MG63 (cell line): ENCODE results near the gene PLCL2. TPM values are rescaled to one million over a fixed set of nuclear protein-coding genes. Genes with fewer than 3 reads are reported as not detected.
"Not testable (repeated sequence)": the region's sequence is repeated elsewhere in the genome, so short reads cannot be mapped to it uniquely, and the experiment has no call there.

ENCODE experiments used
- DNase-seq: peaks from one replicate; pipeline ENCODE4 v3.0.0-alpha.2; 2020
- H3K27me3 ChIP-seq: fragments of 250-450 bp; sonication (Bioruptor Pico); 2 replicates; pipeline ENCODE4 v1.5.1; 2020; ENCODE audit warnings: mild to moderate bottlenecking, moderate library complexity
- H3K36me3 ChIP-seq: fragments of 250-450 bp; sonication (Bioruptor Pico); 2 replicates; pipeline ENCODE4 v1.5.1; 2020; ENCODE audit warnings: mild to moderate bottlenecking, moderate library complexity
- H3K4me3 ChIP-seq: fragments of 250-450 bp; sonication (Bioruptor Pico); 2 replicates; pipeline ENCODE4 v1.5.1; 2020; ENCODE audit warnings: mild to moderate bottlenecking, moderate library complexity
- H3K9me3 ChIP-seq: fragments of 250-450 bp; sonication (Bioruptor Pico); 2 replicates; pipeline ENCODE4 v1.5.1; 2020; ENCODE audit warnings: mild to moderate bottlenecking, moderate library complexity
- total RNA-seq: library from RNA; depleted of rRNA; stranded (reverse); fragments of >200 nt; shearing (Covaris generic); gene quantifications from 2 replicates; pipeline ENCODE4 v1.2.3, GENCODE V29; 2014; ENCODE audit warnings: low replicate concordance

Gene PLCL2
- total RNA-seq, 1 experiment from 2014 or later, result 6.2 TPM

DNA sequence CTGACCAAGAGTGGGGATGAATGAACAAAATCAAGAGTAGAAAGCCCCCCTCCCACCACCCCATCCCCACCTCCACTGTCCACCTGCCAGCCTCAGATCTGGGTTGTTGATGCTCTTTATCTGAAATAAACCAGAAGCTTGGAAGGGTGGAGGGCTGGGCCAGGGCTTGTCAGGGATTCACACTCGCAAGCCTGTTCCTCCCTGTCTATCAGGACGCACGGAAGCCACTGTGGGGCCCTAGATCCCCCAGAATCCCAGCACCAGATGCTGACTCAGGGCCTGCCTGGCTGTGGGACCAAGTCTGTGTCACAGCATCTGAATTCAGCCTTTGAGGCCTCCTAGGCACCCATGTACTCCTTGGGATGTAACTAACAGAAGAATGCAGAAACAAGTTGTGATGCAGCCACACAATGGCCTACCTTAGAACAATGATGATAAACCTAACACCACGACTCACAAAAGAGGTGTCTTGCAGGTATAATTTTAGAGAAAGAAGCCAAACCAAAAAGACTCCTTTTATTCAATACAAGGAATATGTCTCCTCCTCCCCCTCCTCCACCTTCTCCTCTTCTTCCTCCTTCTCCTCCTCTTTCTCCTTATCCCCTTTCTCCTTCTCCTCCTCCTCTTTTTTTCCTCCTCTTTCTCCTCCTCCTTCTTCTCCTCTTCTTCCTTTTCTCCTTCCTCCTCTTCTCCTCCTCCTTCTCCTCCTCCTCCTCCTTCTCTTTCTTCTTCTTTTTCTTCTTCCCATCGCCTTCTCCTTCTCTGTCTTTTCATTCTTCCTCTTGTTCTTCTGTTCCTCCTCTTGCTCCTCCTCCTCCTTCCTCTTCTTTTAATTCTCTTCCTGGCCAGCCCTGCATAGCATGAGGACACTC is 234.7 kb downstream of the PLCL2 start:
- DNase-seq, result no peak
- no peaks in the 10 kb centered on the region for H3K9me3 ChIP-seq

GRCh38 chr3:17120115-17120514 is 235.4 kb downstream of the PLCL2 start:
- no peaks in the 10 kb centered on the region for H3K36me3 ChIP-seq
- H3K27me3 ChIP-seq, result no peaks in the 10 kb centered on the region
- no peak overlapping the region for H3K4me3 ChIP-seq
- no peak for DNase-seq
- H3K9me3 ChIP-seq, result no peaks in the 10 kb centered on the region

More for the DNA sequence above, 234.7 kb downstream of the PLCL2 start:
- H3K27me3 ChIP-seq, result no peaks in the 10 kb centered on the region
- no peak overlapping the region for H3K4me3 ChIP-seq
- no peaks in the 10 kb centered on the region for H3K36me3 ChIP-seq

GRCh38 chr3:17121336-17121735 is 236.6 kb downstream of the PLCL2 start:
- no peak for DNase-seq
- Histone ChIP-seq H3K27me3 (no peaks in the 10 kb centered on the region), H3K4me3 (no peak overlapping the region)

DNA sequence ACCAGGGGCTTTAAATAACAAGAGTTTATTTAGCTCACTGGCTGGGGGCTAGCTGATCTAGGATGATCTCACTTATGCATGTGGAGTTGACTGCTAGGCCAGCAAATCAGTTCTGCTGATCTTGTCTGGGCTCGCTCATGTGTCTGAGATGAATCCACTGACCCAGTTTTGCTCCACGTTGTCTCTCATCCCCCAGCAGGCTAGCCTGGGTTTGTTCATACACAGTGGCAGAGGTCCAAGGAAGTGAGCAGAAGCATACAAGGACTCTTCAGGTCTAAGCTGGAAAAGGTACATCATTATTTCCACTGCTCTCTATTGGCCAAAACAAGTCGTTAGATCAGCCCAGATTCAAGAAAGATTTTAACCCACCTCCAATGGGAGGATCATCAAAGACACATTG is 238.0 kb downstream of the PLCL2 start:
- Histone ChIP-seq H3K27me3 (no peaks in the 10 kb centered on the region), H3K36me3 (no peaks in the 10 kb centered on the region), H3K4me3 (no peak overlapping the region), H3K9me3 (no peaks in the 10 kb centered on the region)
- no peak for DNase-seq

More at GRCh38 chr3:17121336-17121735, 236.6 kb downstream of the PLCL2 start:
- Histone ChIP-seq H3K9me3 (no peaks in the 10 kb centered on the region), H3K36me3 (no peaks in the 10 kb centered on the region)

DNA sequence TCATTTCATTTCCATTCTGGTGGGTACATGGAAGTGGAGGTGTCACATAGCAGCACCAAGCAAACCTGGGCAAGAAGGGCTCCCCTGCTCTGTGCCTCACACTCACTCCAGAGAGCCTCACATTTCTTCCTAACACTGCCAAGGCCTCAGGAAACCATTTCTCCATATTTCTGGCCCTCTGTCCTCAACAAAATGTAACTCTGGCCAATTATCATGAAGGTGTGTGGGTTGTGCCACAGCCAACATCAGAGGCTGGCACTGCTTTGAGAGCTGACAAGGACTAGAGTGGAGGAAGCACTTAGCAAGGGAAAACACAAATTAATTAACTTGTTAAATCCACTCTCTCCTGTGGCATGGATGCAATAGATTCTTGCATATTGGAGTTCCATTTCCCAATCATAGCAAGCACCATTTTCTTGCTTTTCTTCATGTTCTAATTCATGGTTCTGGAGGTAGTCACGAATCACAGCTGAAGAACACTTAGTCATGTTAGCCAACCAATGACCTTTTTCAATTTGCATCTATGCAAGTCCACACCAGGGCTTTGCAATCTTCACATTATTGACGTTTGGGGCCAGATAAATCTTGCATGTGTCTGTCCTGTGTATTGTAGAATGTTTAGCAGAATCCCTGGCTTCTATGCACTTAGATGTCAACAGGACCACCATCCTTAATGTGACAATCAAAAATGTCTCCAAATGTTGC is 241.1 kb downstream of the PLCL2 start:
- DNase-seq, result no peak
- H3K9me3 ChIP-seq, result no peaks in the 10 kb centered on the region
- H3K36me3 ChIP-seq, result no peaks in the 10 kb centered on the region
- H3K27me3 ChIP-seq, result no peaks in the 10 kb centered on the region
- no peak overlapping the region for H3K4me3 ChIP-seq

DNA sequence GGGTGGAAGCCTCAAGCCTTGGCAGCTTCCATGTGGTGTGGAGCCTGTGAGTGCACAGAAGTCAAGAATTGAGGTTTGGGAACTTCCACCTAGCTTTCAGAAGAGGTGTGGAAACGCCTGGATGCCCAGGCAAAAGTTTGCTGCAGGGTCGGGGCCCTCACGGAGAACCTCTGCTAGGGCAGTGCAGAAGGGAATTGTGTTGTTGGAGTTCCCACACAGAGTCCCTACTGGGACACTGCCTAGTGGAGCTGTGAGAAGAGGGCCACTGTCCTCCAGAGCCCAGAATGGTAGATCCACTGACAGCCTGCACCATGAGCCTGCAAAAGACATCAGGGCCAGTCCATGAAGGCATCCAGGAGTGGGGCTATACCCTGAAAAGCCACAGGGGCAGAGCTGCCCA is 243.9 kb downstream of the PLCL2 start:
- not testable (repeated sequence) for H3K4me3 ChIP-seq, H3K27me3 ChIP-seq, H3K9me3 ChIP-seq, H3K36me3 ChIP-seq, DNase-seq

- H3K27me3 ChIP-seq, result no peaks in the 10 kb centered on the region
- no peak overlapping the region for H3K4me3 ChIP-seq
- no peaks in the 10 kb centered on the region for H3K36me3 ChIP-seq
- DNase-seq, result no peak
- H3K9me3 ChIP-seq, result no peaks in the 10 kb centered on the region
Measured at GRCh38 chr3:17129556-17129955, 244.8 kb downstream of the PLCL2 start.

GRCh38 chr3:17130956-17131355 is 246.2 kb downstream of the PLCL2 start:
- H3K27me3 ChIP-seq, result no peaks in the 10 kb centered on the region
- H3K4me3 ChIP-seq, result no peak overlapping the region
- no peaks in the 10 kb centered on the region for H3K9me3 ChIP-seq
- DNase-seq, result no peak
- H3K36me3 ChIP-seq, result no peaks in the 10 kb centered on the region

DNA sequence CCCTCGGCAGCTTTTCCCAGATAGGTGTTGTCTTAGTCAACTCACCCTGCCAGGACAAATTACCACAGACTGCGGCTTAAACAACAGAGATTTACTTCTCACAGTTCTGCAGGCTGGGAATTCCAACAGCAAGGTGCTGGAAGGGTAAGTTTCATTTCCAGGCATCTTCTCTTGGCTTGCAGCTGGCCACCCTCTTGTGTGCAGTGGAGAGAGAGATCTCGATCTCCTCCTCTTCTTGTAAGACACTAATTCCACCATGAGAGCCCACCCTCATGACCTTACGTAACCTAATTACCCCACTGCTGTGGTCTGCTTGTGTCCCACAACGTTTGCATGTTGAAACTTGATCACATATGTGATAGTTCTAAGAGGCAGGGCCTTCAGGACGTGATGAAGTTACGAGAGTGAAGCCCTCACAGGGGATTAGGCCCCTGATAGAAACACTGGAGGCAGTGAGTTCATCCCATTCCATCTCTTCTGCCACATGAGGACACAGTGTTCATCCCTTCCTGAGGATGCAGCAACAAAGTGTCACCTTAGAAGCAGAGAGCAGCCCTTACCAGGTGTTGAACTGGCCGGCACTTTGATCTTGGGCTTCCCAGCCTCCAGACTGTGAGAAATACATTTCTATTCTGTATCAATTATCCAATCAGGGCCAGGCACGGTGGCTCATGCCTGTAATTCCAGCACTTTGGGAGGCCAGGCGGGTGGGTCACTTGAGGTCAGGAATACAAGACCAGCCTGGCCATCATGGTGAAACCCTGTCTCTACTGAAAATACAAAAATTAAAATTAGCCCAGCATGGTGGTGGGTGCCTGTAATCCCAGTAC is 247.7 kb downstream of the PLCL2 start:
- no peaks in the 10 kb centered on the region for H3K27me3 ChIP-seq
- H3K36me3 ChIP-seq, result no peaks in the 10 kb centered on the region
- H3K4me3 ChIP-seq, result no peak overlapping the region
- no peaks in the 10 kb centered on the region for H3K9me3 ChIP-seq
- DNase-seq, result no peak

- Histone ChIP-seq H3K4me3 (no peak overlapping the region), H3K36me3 (no peaks in the 10 kb centered on the region), H3K27me3 (no peaks in the 10 kb centered on the region), H3K9me3 (no peaks in the 10 kb centered on the region)
- DNase-seq, result peak; percentile 15
Measured at GRCh38 chr3:17133632-17134545, 249.1 kb downstream of the PLCL2 start.

- H3K36me3 ChIP-seq, result no peaks in the 10 kb centered on the region
- no peak for DNase-seq
- H3K9me3 ChIP-seq, result no peaks in the 10 kb centered on the region
- H3K4me3 ChIP-seq, result no peak overlapping the region
- no peaks in the 10 kb centered on the region for H3K27me3 ChIP-seq
Measured at GRCh38 chr3:17135696-17136095, 250.9 kb downstream of the PLCL2 start.

DNA sequence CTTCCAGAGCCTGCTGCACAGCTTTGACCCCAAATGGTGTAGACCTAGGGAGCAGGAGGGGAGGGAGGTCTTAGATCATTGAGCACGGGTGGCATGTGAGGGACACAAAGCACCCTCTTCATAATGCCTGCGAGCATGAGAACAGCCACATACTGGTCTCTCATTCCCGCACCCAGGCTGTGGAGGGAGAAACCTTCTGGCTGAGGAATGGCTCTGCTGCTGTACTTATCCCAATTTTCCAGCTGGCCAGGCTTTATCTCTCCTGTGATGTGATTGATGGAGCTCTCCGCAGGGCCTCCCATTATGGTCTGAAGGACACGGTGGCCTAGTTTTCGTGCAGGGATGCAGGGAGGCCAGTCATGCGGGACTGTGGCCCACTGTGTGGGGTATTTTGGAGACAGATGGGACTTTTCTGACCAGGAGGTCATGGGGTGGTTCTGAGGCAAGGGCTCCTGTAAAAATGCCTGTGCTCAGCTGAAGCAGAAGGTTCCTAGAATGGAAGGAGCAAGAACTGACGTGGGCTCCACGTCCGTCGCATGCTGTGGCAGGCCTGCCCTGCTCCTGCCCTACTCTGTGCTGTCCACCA is 251.5 kb downstream of the PLCL2 start:
- no peaks in the 10 kb centered on the region for H3K27me3 ChIP-seq
- DNase-seq, result no peak
- no peak overlapping the region for H3K4me3 ChIP-seq
- H3K9me3 ChIP-seq, result no peaks in the 10 kb centered on the region
- no peaks in the 10 kb centered on the region for H3K36me3 ChIP-seq

- DNase-seq, result no peak
- Histone ChIP-seq H3K9me3 (no peaks in the 10 kb centered on the region), H3K4me3 (no peak overlapping the region), H3K36me3 (no peaks in the 10 kb centered on the region), H3K27me3 (no peaks in the 10 kb centered on the region)
Measured at GRCh38 chr3:17137321-17137826, 252.6 kb downstream of the PLCL2 start.

DNA sequence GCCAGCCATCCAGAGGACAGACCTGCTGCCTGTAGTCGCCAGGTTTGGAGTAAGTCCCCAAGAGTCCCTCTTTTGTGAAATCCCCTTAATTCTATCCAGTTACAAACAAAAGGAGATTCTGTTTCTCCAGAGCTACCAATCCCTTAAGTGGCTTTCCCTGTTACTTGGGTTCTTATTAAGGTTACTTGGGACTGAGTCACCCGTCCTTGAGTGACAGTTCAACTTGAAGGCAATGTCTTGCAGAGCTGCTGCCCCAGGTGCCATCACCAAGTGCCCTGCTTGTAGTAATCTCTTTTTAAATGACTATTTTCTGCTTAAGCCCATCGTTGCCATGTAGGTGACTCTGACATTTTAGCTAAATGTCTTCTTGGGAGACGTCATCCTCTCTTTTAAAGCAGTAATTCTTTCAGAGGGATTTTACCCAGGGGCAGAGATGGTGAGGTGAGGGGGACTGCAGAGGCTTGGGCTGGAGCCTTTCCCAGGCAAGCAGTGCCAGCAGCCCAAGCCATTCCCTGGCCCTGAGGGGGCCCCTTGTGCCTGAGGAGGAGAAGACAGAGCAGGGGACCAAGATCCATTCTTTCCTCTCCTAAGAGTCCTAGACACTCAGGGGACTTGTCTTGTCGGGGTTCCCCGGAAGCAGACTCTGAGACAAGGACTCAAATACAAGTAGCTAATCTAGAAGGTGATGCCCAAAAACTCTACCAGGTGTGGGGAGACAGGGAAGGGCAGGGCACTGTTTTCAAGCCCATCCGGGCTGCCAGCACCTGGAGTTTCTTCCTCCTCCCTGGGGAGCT is 253.7 kb downstream of the PLCL2 start:
- no peak for DNase-seq
- Histone ChIP-seq H3K9me3 (no peaks in the 10 kb centered on the region), H3K4me3 (no peak overlapping the region), H3K27me3 (no peaks in the 10 kb centered on the region), H3K36me3 (no peaks in the 10 kb centered on the region)
